Stomach (tissue), 9 donors: ENCODE measurements around the gene G2E3. TPM values are rescaled to one million over a fixed set of nuclear protein-coding genes. Genes with fewer than 3 reads are reported as not detected.

Source experiments
- DNase-seq, 2 donors: peaks; one replicate each; pipeline versions ENCODE4 v3.0.0 to v3.0.0-alpha.2; 2013 to 2019
- H3K27ac ChIP-seq, 5 donors: fragments of 200-600 bp in 4 of 5; sonication (generic) in 4 of 5; one replicate each; pipeline ENCODE4 v1.5.1; 2013 to 2019; ENCODE audit warnings: mild to moderate bottlenecking in 1 of 5, moderate library complexity in 1 of 5
- H3K27me3 ChIP-seq, 3 donors: fragments of 200-600 bp; sonication (generic); one replicate each; pipeline ENCODE4 v1.5.1; 2017 to 2019; ENCODE audit warnings: mixed run types in 1 of 3
- H3K36me3 ChIP-seq, 4 donors: fragments of 200-600 bp; sonication (generic); 1 replicate in 3 of 4; 2 replicates in 1 of 4; pipeline ENCODE4 v1.5.1; 2016 to 2019
- H3K4me1 ChIP-seq, 4 donors: fragments of 200-600 bp; sonication (generic); one replicate each; pipeline ENCODE4 v1.5.1; 2016 to 2019
- H3K4me3 ChIP-seq, 4 donors: fragments of 200-600 bp; sonication (generic) in 3 of 4; one replicate each; pipeline ENCODE4 v1.5.1; 2016 to 2019; ENCODE audit warnings: mild to moderate bottlenecking in 1 of 4
- H3K9me3 ChIP-seq, 4 donors: fragments of 200-600 bp; sonication (generic); one replicate each; pipeline ENCODE4 v1.5.1; 2016 to 2019
- CTCF ChIP-seq, 7 experiments: fragments of 450-650 bp in 4 of 7; fragments of 200-600 bp in 3 of 7; sonication (generic) in 3 of 7; IDR thresholded peaks; one replicate each; pipeline ENCODE4 v1.5.1; 2016 to 2019; ENCODE audit warnings: antibody characterized with exemption in 7 of 7, control low read depth in 2 of 7, mild to moderate bottlenecking in 1 of 7
- EP300 ChIP-seq: sonication (generic); formaldehyde crosslinking; IDR thresholded peaks from one replicate; pipeline ENCODE4 v1.6.1; 2017; ENCODE audit warnings: antibody characterized with exemption
- POLR2A ChIP-seq, 4 donors: fragments of 450-650 bp; IDR thresholded peaks; one replicate each; pipeline ENCODE4 v1.6.1; 2016; ENCODE audit warnings: antibody characterized with exemption in 4 of 4, control low read depth in 2 of 4, mild to moderate bottlenecking in 1 of 4, moderate library complexity in 1 of 4
- POLR2AphosphoS5 ChIP-seq, 3 donors: sonication (generic); formaldehyde crosslinking; IDR thresholded peaks; one replicate each; pipeline ENCODE4 v1.6.1; 2016; ENCODE audit warnings: antibody characterized with exemption in 3 of 3
- WGBS, 5 donors: extraction: QIAGEN DNeasy Blood & Tissue Kit in 3 of 5; methylation state at CpG; one replicate each; pipeline versions ENCODE4 v1.1.5 to v1.1.7; 2013 to 2018; 5-methylcytosine and 5-hydroxymethylcytosine counted together
- intact Hi-C: fragments of 100-400 bp; cut with DNase I; formaldehyde crosslinking; loops from one replicate; pipeline ENCODE4 v1.15.1; 2023; ENCODE audit warnings: low total_unique reads
- polyA plus RNA-seq, 3 donors: library from polyadenylated mRNA; stranded (reverse); fragments of 200-250 nt; gene quantifications; one replicate each; pipeline ENCODE4 v1.2.3, GENCODE V29; 2013
- total RNA-seq, 5 donors: library from RNA; depleted of rRNA; stranded (reverse); fragments of >200 nt; gene quantifications; one replicate each; pipeline versions ENCODE4 v1.1.0 to v1.2.3, GENCODE V29; 2014 to 2016
- donor health status: healthy with polysubstance abuse.
- donor health status: Bipolar disorder and iron deficiency.
- donor health status: healthy.

The G2E3 gene
- total and polyA plus RNA-seq, 8 donors = 3.3 to 26.1 (median 6.9) TPM

DNA sequence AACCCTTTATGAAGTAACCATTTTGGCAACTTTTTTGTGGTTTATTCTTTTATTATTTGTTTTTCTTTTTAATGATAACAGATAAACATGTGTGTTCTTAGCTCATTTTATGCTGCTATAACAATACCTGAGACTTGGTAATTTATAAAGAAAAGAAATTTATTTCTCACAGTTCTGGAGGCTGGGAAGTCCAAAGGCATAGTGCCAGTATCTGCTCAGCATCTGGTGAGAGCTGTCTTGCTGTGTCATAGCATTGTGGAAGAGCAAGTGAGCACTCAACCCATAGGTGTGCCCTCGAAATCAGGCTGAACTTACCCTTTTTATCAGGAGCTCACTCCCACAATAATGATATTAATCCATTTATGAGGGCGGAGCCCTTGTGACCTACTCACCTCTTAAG lies 55.2 kb downstream of the G2E3 start:
- no peak overlapping the region for H3K4me3 ChIP-seq
- intact Hi-C loops = no loop called here

GRCh38 chr14:30620178-30620577 lies 61.2 kb downstream of the G2E3 start:
- intact Hi-C loops = no loop called here
- Histone ChIP-seq H3K27me3 (no peaks in the 10 kb centered on the region), H3K4me3 (no peak overlapping the region), H3K27ac (no peak overlapping the region), H3K4me1 (peaks cover 17 to 33% (median 24%) of the 10 kb centered on the region in 4 donors), H3K36me3 (peaks cover 0 to 10% (median 4%) of the 10 kb centered on the region in 4 donors), H3K9me3 (no peaks in the 10 kb centered on the region)
- no peak for TF ChIP-seq EP300
- TF ChIP-seq POLR2A (IDR thresholded peaks at IDR 0.05) = no peak
- no peak for TF ChIP-seq POLR2AphosphoS5 (IDR thresholded peaks at IDR 0.05)
- TF ChIP-seq CTCF (IDR thresholded peaks at IDR 0.05) = no peak
- no peak for DNase-seq
- WGBS, 5 donors = 69 to 83% (median 77%) methylated on average over 1 of the region's 1 CpG

More for the DNA sequence above, 55.2 kb downstream of the G2E3 start:
- DNase-seq = no peak
- H3K27ac ChIP-seq = no peak overlapping the region
- H3K4me1 ChIP-seq = peaks cover 8 to 17% (median 14%) of the 10 kb centered on the region in 4 donors
- H3K36me3 ChIP-seq = peaks cover 0 to 17% (median 8%) of the 10 kb centered on the region in 4 donors
- 92 to 98% (median 94%) methylated on average over 2 of the region's 2 CpGs for WGBS, 5 donors
- H3K27me3 ChIP-seq = no peaks in the 10 kb centered on the region
- TF ChIP-seq POLR2A (IDR thresholded peaks at IDR 0.05) (no peak), EP300 (no peak), CTCF (IDR thresholded peaks at IDR 0.05) (no peak), POLR2AphosphoS5 (IDR thresholded peaks at IDR 0.05) (no peak)
- no peaks in the 10 kb centered on the region for H3K9me3 ChIP-seq

DNA sequence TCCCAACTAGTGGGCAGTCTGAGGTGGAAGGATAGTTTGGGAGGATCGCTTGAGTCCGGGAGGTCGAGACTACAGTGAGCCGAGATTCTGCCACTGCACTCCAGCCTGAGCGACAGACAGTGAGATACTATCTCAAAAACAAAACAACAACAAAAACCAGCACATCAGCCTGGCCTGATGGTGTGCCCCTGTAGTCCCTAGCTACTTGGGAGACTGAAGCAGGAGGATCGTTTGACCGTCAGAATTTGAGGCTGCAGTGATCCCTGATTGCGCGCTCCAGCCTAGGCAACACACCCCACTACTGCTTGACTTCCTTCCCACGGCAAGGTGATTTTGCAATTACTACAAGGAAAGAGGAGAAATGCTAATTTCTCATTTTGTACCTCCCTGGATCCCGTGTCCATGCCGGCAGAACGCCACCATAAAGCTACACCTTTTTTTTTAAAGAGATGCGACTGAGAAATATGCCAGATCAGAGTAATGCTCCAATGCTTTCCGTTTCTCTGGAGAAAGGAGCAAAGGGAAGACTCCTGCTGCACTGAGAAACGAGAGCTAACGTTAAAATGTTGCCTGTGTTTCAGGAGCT lies 62.5 kb downstream of the G2E3 start:
- Histone ChIP-seq H3K27ac (peak overlapping the region; percentile 88 to 93 (median 90)), H3K9me3 (no peaks in the 10 kb centered on the region), H3K4me1 (peaks cover 22 to 46% (median 34%) of the 10 kb centered on the region in 4 donors), H3K27me3 (no peaks in the 10 kb centered on the region), H3K4me3 (peak overlapping the region; percentile 60 to 84 (median 72)), H3K36me3 (peaks cover 0 to 2% (median under 1%) of the 10 kb centered on the region in 4 donors)
- peak in 1 of 2 donors; percentile 63 for DNase-seq
- TF ChIP-seq CTCF (IDR thresholded peaks at IDR 0.05) (no peak), EP300 (no peak), POLR2AphosphoS5 (IDR thresholded peaks at IDR 0.05) (no peak), POLR2A (IDR thresholded peaks at IDR 0.05) (no peak)
- 4 to 10% (median 7%) methylated on average over 17 of the region's 17 CpGs for WGBS, 5 donors
- intact Hi-C loops = no loop called here

GRCh38 chr14:30621940-30622830 lies 63.2 kb downstream of the G2E3 start, which contains the start of gene SCFD1:
TSS of gene SCFD1 (plus strand) at chr14:30622319. CDS start at chr14:30622339, 20 bp downstream.
- 0 to 1% (median 0%) methylated on average over 28 to 35 of the region's 35 CpGs for WGBS, 5 donors

More at GRCh38 chr14:30621940-30622830, 63.2 kb downstream of the G2E3 start, which contains the start of gene SCFD1:
- no peaks in the 10 kb centered on the region for H3K36me3 ChIP-seq
- H3K27me3 ChIP-seq = no peaks in the 10 kb centered on the region
- intact Hi-C loops = no loop called here
- H3K4me1 ChIP-seq = peaks cover 22 to 50% (median 36%) of the 10 kb centered on the region in 4 donors
- DNase-seq = peak; percentile 95 to 98
- no peaks in the 10 kb centered on the region for H3K9me3 ChIP-seq
- peak within 1 kb of the TSS; percentile 88 to 93 (median 90) for H3K27ac ChIP-seq
- TF ChIP-seq CTCF (IDR thresholded peaks at IDR 0.05) = no peak
- TF ChIP-seq EP300 = no peak
- TF ChIP-seq POLR2AphosphoS5 (IDR thresholded peaks at IDR 0.05) = peak; percentile 95 to 99 (median 99)
- TF ChIP-seq POLR2A (IDR thresholded peaks at IDR 0.05) = peak in 2 of 4 donors; percentile 84 to 91
- peak within 1 kb of the TSS; percentile 60 to 84 (median 72) for H3K4me3 ChIP-seq
